Adrenal gland (tissue), 5 donors: Measurements from ENCODE around the gene CPNE4.

Experiments
- CTCF ChIP-seq, 6 experiments: fragments of 450-650 bp in 4 of 6; fragments of 200-600 bp in 2 of 6; sonication (generic) in 1 of 6; IDR thresholded peaks; 1 replicate in 5 of 6; 2 replicates in 1 of 6; pipeline versions ENCODE4 v1.5.1 to v1.8.0; 2016 to 2021; ENCODE audit warnings: antibody characterized with exemption in 6 of 6, mild to moderate bottlenecking in 2 of 6, moderate library complexity in 1 of 6
- POLR2A ChIP-seq, 2 donors: fragments of 450-650 bp; IDR thresholded peaks; one replicate each; pipeline ENCODE4 v1.6.1; 2017; ENCODE audit warnings: antibody characterized with exemption in 2 of 2, mild to moderate bottlenecking in 2 of 2, moderate library complexity in 1 of 2
- donor health status: DM: no; HTN: no; CAD: no.

GRCh38 chr3:131586277-131586676, 448.5 kb downstream of the CPNE4 start:
- TF ChIP-seq CTCF (IDR thresholded peaks at IDR 0.05), result no peak
- no peak for TF ChIP-seq POLR2A (IDR thresholded peaks at IDR 0.05)
